ENCODE results near the gene PHF2.

DNA sequence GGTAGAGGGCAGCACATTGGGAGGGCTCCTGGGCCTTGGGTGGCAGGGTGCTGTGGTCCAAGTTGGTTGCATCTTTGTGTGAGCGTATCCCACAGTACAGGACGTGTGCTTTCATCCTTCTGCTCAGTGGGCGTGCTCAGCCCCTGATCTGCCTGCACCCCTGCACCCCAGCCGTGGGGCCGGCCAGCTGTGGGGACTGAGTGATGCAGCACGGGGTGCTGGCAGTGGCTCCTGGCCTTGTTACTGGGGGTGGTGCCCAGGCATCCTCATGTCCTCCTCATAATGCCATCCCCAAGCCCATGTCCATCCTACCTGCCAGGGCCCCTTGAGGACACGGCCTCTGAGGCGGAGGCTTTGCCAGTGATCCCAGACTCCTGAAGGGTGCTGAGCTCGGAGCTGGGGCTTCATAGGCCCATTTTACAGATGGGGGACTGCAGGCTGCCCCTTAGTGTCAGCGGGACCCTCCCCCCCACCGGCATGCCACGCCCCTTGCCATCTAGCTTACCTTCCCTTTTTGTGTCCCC lies 100.7 kb downstream of the PHF2 start:
- TF ChIP-seq, protein P1, sequence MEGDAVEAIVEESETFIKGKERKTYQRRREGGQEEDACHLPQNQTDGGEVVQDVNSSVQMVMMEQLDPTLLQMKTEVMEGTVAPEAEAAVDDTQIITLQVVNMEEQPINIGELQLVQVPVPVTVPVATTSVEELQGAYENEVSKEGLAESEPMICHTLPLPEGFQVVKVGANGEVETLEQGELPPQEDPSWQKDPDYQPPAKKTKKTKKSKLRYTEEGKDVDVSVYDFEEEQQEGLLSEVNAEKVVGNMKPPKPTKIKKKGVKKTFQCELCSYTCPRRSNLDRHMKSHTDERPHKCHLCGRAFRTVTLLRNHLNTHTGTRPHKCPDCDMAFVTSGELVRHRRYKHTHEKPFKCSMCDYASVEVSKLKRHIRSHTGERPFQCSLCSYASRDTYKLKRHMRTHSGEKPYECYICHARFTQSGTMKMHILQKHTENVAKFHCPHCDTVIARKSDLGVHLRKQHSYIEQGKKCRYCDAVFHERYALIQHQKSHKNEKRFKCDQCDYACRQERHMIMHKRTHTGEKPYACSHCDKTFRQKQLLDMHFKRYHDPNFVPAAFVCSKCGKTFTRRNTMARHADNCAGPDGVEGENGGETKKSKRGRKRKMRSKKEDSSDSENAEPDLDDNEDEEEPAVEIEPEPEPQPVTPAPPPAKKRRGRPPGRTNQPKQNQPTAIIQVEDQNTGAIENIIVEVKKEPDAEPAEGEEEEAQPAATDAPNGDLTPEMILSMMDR (conservative IDR thresholded peaks at IDR 0.05; ENCODE audit: low read depth, low read length), result no peak
- TF ChIP-seq POLR2A (IDR thresholded peaks at IDR 0.05; ENCODE audit: low read depth, low read length), result no peak
- no peak for TF ChIP-seq SMC3 (IDR thresholded peaks at IDR 0.05; ENCODE audit: low read depth, low read length)
- no peak for TF ChIP-seq USF2 (IDR thresholded peaks at IDR 0.05; ENCODE audit: low read depth, low read length)
- no peak for TF ChIP-seq CEBPB (IDR thresholded peaks at IDR 0.05; ENCODE audit: low read depth, low read length)
- TF ChIP-seq MAZ (IDR thresholded peaks at IDR 0.05; ENCODE audit: borderline replicate concordance, low read depth, low read length), result no peak
- no peak for TF ChIP-seq FOS (IDR thresholded peaks at IDR 0.05; ENCODE audit: low read depth, low read length)
- TF ChIP-seq ELK1 (IDR thresholded peaks at IDR 0.05; ENCODE audit: borderline replicate concordance, low read depth, low read length), result no peak
- TF ChIP-seq RCOR1 (IDR thresholded peaks at IDR 0.05; ENCODE audit: insufficient replicate concordance, low read length), result no peak
- no peak for TF ChIP-seq RAD21 (IDR thresholded peaks at IDR 0.05; ENCODE audit: low read length)
- no peak for TF ChIP-seq RFX5 (IDR thresholded peaks at IDR 0.05; ENCODE audit: low read depth, low read length)
- TF ChIP-seq MAFK (IDR thresholded peaks at IDR 0.05; ENCODE audit: low read depth, low read length), result no peak
